Endothelial cell of umbilical vein (primary cell): ENCODE data around the gene PLA2G12B. TPM values are rescaled to one million over a fixed set of nuclear protein-coding genes. Genes with fewer than 3 reads are reported as not detected.

Experiments
- BruUV-seq: library from RNA; stranded (reverse); fragments of 400-500 nt; replicated peaks from 2 replicates; lab custom pipeline; 2021; lab: Mats Ljungman, UMichigan
- CTCF ChIA-PET: fragments of 300-600, 350-600 bp; sonication (Branson Sonifier 250); formaldehyde crosslinking; loops from one replicate; lab custom pipeline; 2021; ENCODE audit warnings: antibody characterized with exemption, inconsistent platforms; lab: Charles Lee
- POLR2A ChIA-PET: fragments of 300-600, 350-600 bp; sonication (Branson Sonifier 250); formaldehyde crosslinking; loops from one replicate; lab custom pipeline; 2021; ENCODE audit warnings: antibody characterized with exemption, inconsistent platforms; lab: Charles Lee
- DNase-seq: peaks from one replicate; pipeline ENCODE4 v3.0.0-alpha.2; 2011; ENCODE audit warnings: low read depth, low spot score
- FAIRE-seq: peaks from 2 replicates; lab custom pipeline; 2011; peaks lifted over from hg19 to GRCh38; lab: Jason Lieb, UNC
- H2AFZ ChIP-seq: 2 replicates; pipeline ENCODE4 v1.6.0; 2012; ENCODE audit warnings: low read depth, low read length, control low read depth, inconsistent platforms
- H3K27ac ChIP-seq: 2 replicates; pipeline ENCODE4 v1.5.1; 2011; ENCODE audit warnings: low read depth, mild to moderate bottlenecking, control low read depth, low read length, moderate library complexity; ENCODE audit not compliant: insufficient read depth
- H3K27me3 ChIP-seq, 2 experiments: 2 replicates each; pipeline versions ENCODE4 v1.6.0 to v1.6.1; 2011; ENCODE audit warnings: low read length in 2 of 2, mixed read lengths in 1 of 2; ENCODE audit not compliant: control insufficient read depth in 2 of 2, insufficient read depth in 2 of 2
- H3K36me3 ChIP-seq, 2 experiments: 2 replicates in 1 of 2; 3 replicates in 1 of 2; pipeline ENCODE4 v1.5.1; 2011; ENCODE audit warnings: low read length in 2 of 2, mild to moderate bottlenecking in 1 of 2, moderate library complexity in 1 of 2; ENCODE audit not compliant: control insufficient read depth in 2 of 2, insufficient read depth in 2 of 2; ENCODE audit errors: extremely low read depth in 1 of 2
- H3K4me1 ChIP-seq: 3 replicates; pipeline ENCODE4 v1.5.1; 2011; ENCODE audit warnings: mild to moderate bottlenecking, low read length; ENCODE audit not compliant: control insufficient read depth, insufficient read depth; ENCODE audit errors: extremely low read depth
- H3K4me2 ChIP-seq: 2 replicates; pipeline ENCODE4 v1.6.1; 2011; ENCODE audit warnings: low read length, control low read depth, mixed read lengths; ENCODE audit not compliant: insufficient read depth
- H3K4me3 ChIP-seq, 3 experiments: fragments of 200-600 bp in 1 of 3; sonication (generic), shearing (Covaris generic) in 1 of 3; replicated peaks in 1 of 3; 2 replicates each; pipeline ENCODE4 v1.5.1; 2011 to 2016; ENCODE audit warnings: control low read depth in 3 of 3, low read length in 3 of 3, mild to moderate bottlenecking in 2 of 3, inconsistent platforms in 1 of 3, low read depth in 1 of 3, moderate library complexity in 1 of 3; ENCODE audit not compliant: insufficient read depth in 1 of 3
- H3K79me2 ChIP-seq: 2 replicates; pipeline ENCODE4 v1.6.0; 2012; ENCODE audit warnings: low read length, inconsistent platforms; ENCODE audit not compliant: control insufficient read depth, insufficient read depth
- H3K9ac ChIP-seq: replicated peaks from 2 replicates; pipeline ENCODE3; 2011; ENCODE audit warnings: low read length, control low read depth; ENCODE audit not compliant: insufficient read depth; ENCODE audit errors: extremely low read depth
- H3K9me1 ChIP-seq: replicated peaks from 3 replicates; pipeline ENCODE4 v1.6.0; 2011; ENCODE audit warnings: mild to moderate bottlenecking, low read length; ENCODE audit not compliant: control insufficient read depth, insufficient read depth; ENCODE audit errors: extremely low read depth
- H3K9me3 ChIP-seq: replicated peaks from 2 replicates; pipeline ENCODE4 v1.5.1; 2012; ENCODE audit warnings: low read length, inconsistent platforms; ENCODE audit not compliant: control insufficient read depth, insufficient read depth
- H4K20me1 ChIP-seq: replicated peaks from 2 replicates; pipeline ENCODE3; 2011; ENCODE audit warnings: mild to moderate bottlenecking, low read length; ENCODE audit not compliant: control insufficient read depth, insufficient read depth; ENCODE audit errors: extremely low read depth
- EZH2 ChIP-seq: IDR thresholded peaks from 2 replicates; pipeline ENCODE4 v1.6.1; 2012; ENCODE audit warnings: borderline replicate concordance, low read depth, mild to moderate bottlenecking, moderate library complexity, low read length, inconsistent platforms; ENCODE audit not compliant: severe bottlenecking
- FOS ChIP-seq: IDR thresholded peaks from 2 replicates; pipeline ENCODE4 v1.6.1; 2011; ENCODE audit warnings: mild to moderate bottlenecking, low read length, moderate library complexity, borderline replicate concordance; ENCODE audit not compliant: insufficient read depth
- GATA2 ChIP-seq: IDR thresholded peaks from 2 replicates; pipeline ENCODE4 v1.7.0; 2011; ENCODE audit warnings: low read depth, mild to moderate bottlenecking, moderate library complexity, mixed read lengths, low read length; ENCODE audit not compliant: insufficient read length, insufficient read depth
- JUN ChIP-seq: IDR thresholded peaks from 2 replicates; pipeline ENCODE4 v1.6.1; 2011; ENCODE audit warnings: borderline replicate concordance, low read depth; ENCODE audit not compliant: insufficient read length, insufficient read depth
- MYC ChIP-seq: IDR thresholded peaks from one replicate; pipeline ENCODE4 v1.6.1; 2011; ENCODE audit warnings: mild to moderate bottlenecking, low read depth, low read length
- POLR2A ChIP-seq: IDR thresholded peaks from 2 replicates; pipeline ENCODE4 v1.6.1; 2012; ENCODE audit warnings: low read depth, mild to moderate bottlenecking, control low read depth, low read length
- POLR2AphosphoS5 ChIP-seq: IDR thresholded peaks from 2 replicates; pipeline ENCODE4 v1.6.1; 2012; ENCODE audit warnings: low read depth, mild to moderate bottlenecking, control low read depth, low read length, moderate library complexity; ENCODE audit not compliant: insufficient read depth
- dilution Hi-C: fragments of 300-500 bp; cut with MboI; formaldehyde crosslinking; loops from one replicate; pipeline ENCODE4 v1.15.0; 2019; ENCODE audit warnings: low sequenced_read_pairs; ENCODE audit not compliant: extremely low pct_ligation_motif_present
- intact Hi-C: fragments of 100-400 bp; cut with micrococcal nuclease; formaldehyde crosslinking; loops from one replicate; pipeline ENCODE4 v1.10.0; 2022
- polyA plus RNA-seq, 4 experiments: library from polyadenylated mRNA; depleted of rRNA in 3 of 4; stranded (reverse) in 3 of 4; unstranded in 1 of 4; fragments of >200 nt; gene quantifications; 2 replicates each; pipeline versions ENCODE4 v1.2.1 to v1.2.3, GENCODE V29; 2011 to 2012; ENCODE audit warnings: missing spikeins in 1 of 4
- total RNA-seq: library from RNA; stranded (reverse); gene quantifications from 2 replicates; pipeline ENCODE4 v1.2.3, GENCODE V29; 2021
- TF ChIP-seq, protein P1 (sequence below): IDR thresholded peaks from 2 replicates; pipeline ENCODE4 v1.6.1; 2011; ENCODE audit not compliant: insufficient read depth, insufficient read length
- TF ChIP-seq, protein P2 (sequence below), 2 donors: IDR thresholded peaks; 1 replicate in 1 of 2; 2 replicates in 1 of 2; pipeline ENCODE4 v1.5.1; 2011; ENCODE audit warnings: low read length in 2 of 2, mild to moderate bottlenecking in 2 of 2, moderate library complexity in 2 of 2, control low read depth in 1 of 2, inconsistent platforms in 1 of 2, low read depth in 1 of 2; ENCODE audit not compliant: insufficient read depth in 1 of 2; ENCODE audit errors: extremely low read depth in 1 of 2

PLA2G12B gene
- total and polyA plus RNA-seq, 2 donors (not counting 3 experiments of a cell fraction or from before 2014, with no cell fraction given), result not detected

DNA sequence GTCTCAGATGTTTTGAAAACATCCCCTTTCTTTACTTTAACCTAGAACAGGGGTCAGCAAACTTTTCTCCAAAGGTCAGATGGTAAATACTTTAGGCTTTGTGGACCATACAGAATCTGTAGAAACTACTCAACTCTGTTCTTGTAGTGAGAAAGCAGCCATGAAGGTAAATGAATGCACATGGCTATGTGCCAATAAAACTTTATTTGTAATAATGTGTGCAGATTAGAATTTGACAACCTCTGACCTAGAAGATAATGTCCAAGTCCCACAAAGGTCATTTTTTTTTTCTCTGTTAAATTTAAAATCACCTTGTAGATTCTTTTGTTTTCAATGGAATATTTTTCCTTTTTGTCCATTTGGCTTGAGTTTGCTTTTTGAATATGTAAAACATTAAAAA, 43.9 kb downstream of the PLA2G12B start:
- no peak for FAIRE-seq

More for the DNA sequence above, 43.9 kb downstream of the PLA2G12B start:
- Histone ChIP-seq H3K4me1 (no peaks in the 10 kb centered on the region), H3K9ac (no peak overlapping the region), H4K20me1 (no peaks in the 10 kb centered on the region), H3K27ac (no peak overlapping the region), H3K9me3 (no peaks in the 10 kb centered on the region), H2AFZ (no peak overlapping the region), H3K4me2 (no peak overlapping the region), H3K9me1 (no peaks in the 10 kb centered on the region), H3K27me3 (no peaks in the 10 kb centered on the region), H3K79me2 (no peaks in the 10 kb centered on the region), H3K36me3 (no peaks in the 10 kb centered on the region), H3K4me3 (no peak overlapping the region)
- intact Hi-C loops (no loop called here), dilution Hi-C loops (no loop called here)
- TF ChIP-seq GATA2, result no peak
- no peak for TF ChIP-seq EZH2
- no peak for TF ChIP-seq FOS
- TF ChIP-seq, protein P1, sequence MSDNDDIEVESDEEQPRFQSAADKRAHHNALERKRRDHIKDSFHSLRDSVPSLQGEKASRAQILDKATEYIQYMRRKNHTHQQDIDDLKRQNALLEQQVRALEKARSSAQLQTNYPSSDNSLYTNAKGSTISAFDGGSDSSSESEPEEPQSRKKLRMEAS, result no peak
- TF ChIP-seq, protein P2, sequence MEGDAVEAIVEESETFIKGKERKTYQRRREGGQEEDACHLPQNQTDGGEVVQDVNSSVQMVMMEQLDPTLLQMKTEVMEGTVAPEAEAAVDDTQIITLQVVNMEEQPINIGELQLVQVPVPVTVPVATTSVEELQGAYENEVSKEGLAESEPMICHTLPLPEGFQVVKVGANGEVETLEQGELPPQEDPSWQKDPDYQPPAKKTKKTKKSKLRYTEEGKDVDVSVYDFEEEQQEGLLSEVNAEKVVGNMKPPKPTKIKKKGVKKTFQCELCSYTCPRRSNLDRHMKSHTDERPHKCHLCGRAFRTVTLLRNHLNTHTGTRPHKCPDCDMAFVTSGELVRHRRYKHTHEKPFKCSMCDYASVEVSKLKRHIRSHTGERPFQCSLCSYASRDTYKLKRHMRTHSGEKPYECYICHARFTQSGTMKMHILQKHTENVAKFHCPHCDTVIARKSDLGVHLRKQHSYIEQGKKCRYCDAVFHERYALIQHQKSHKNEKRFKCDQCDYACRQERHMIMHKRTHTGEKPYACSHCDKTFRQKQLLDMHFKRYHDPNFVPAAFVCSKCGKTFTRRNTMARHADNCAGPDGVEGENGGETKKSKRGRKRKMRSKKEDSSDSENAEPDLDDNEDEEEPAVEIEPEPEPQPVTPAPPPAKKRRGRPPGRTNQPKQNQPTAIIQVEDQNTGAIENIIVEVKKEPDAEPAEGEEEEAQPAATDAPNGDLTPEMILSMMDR (IDR thresholded peaks at IDR 0.05; ENCODE audit: extremely low read depth in 1 of 2, insufficient read depth in 1 of 2, low read depth in 1 of 2, low read length in 2 of 2), result no peak
- TF ChIP-seq POLR2A, result no peak
- TF ChIP-seq POLR2AphosphoS5, result no peak
- TF ChIP-seq JUN, result no peak
- no peak for TF ChIP-seq MYC
- no TSS peak for BruUV-seq
- CTCF ChIA-PET, result interaction anchor here (1.1 kb wide), 1 partner anchor 12 kb away, joined by 3 read pairs; no protein-coding TSS in a partner anchor
- POLR2A ChIA-PET, result no interaction called here
- DNase-seq, result no peak
